Mesothelial cell of epicardium (in vitro differentiated cells): ENCODE results near the gene TGFBR3. TPM values are rescaled to one million over a fixed set of nuclear protein-coding genes. Genes with fewer than 3 reads are reported as not detected.

ENCODE experiments used
- DNase-seq, 2 experiments: peaks; one replicate each; pipeline ENCODE4 v3.0.0; 2021; ENCODE audit warnings: low spot score in 2 of 2; ENCODE audit not compliant: unreplicated experiment in 2 of 2
- H3K27ac Mint-ChIP-seq: 2 replicates; pipeline ENCODE4 v1.8.0; 2021; ENCODE audit warnings: mixed read lengths
- H3K27me3 Mint-ChIP-seq: 2 replicates; pipeline ENCODE4 v1.8.0; 2021; ENCODE audit warnings: low read depth, mixed read lengths
- H3K36me3 Mint-ChIP-seq: 2 replicates; pipeline ENCODE4 v1.8.0; 2021; ENCODE audit warnings: mixed read lengths
- H3K4me1 Mint-ChIP-seq: 2 replicates; pipeline ENCODE4 v1.8.0; 2021; ENCODE audit warnings: mixed read lengths
- H3K4me3 Mint-ChIP-seq: 2 replicates; pipeline ENCODE4 v1.8.0; 2021; ENCODE audit warnings: mild to moderate bottlenecking, moderate library complexity, mixed read lengths
- H3K9me3 Mint-ChIP-seq: 2 replicates; pipeline ENCODE4 v1.8.0; 2021; ENCODE audit warnings: mixed read lengths
- CTCF ChIP-seq: fragments of 200-600 bp; sonication (generic); IDR thresholded peaks from one replicate; pipeline ENCODE4 v1.5.0; 2021; ENCODE audit warnings: antibody characterized with exemption; ENCODE audit not compliant: unreplicated experiment
- total RNA-seq: library from RNA; stranded (reverse); gene quantifications from 3 replicates; pipeline ENCODE4 v1.2.1, GENCODE V29; 2021

The TGFBR3 gene
- total RNA-seq, 1 donor from 2014 or later = 20.7 TPM

GRCh38 chr1:91827459-91828321 is 58.3 kb downstream of the TGFBR3 start:
- no peak for TF ChIP-seq CTCF
- Mint-ChIP-seq H3K36me3 (no peaks in the 10 kb centered on the region), H3K9me3 (peaks cover 5% of the 10 kb centered on the region), H3K4me3 (no peak overlapping the region), H3K4me1 (peaks cover 28% of the 10 kb centered on the region), H3K27ac (no peak overlapping the region), H3K27me3 (peaks cover 3% of the 10 kb centered on the region)
- no peak for DNase-seq

GRCh38 chr1:91827087-91827458 is 58.9 kb downstream of the TGFBR3 start:
- no peak for DNase-seq
- no peak for TF ChIP-seq CTCF
- no peaks in the 10 kb centered on the region for H3K36me3 Mint-ChIP-seq
- H3K4me3 Mint-ChIP-seq = no peak overlapping the region
- H3K9me3 Mint-ChIP-seq = peaks cover 5% of the 10 kb centered on the region
- H3K27me3 Mint-ChIP-seq = peaks cover 3% of the 10 kb centered on the region
- peaks cover 24% of the 10 kb centered on the region for H3K4me1 Mint-ChIP-seq
- H3K27ac Mint-ChIP-seq = no peak overlapping the region

- H3K27me3 Mint-ChIP-seq = peaks cover 3% of the 10 kb centered on the region
Observed at GRCh38 chr1:91826649-91827048, 59.3 kb downstream of the TGFBR3 start.

GRCh38 chr1:91826248-91826647 is 59.7 kb downstream of the TGFBR3 start:
- no peaks in the 10 kb centered on the region for H3K36me3 Mint-ChIP-seq
- no peak for TF ChIP-seq CTCF
- H3K4me1 Mint-ChIP-seq = peaks cover 18% of the 10 kb centered on the region
- H3K9me3 Mint-ChIP-seq = peaks cover 5% of the 10 kb centered on the region
- no peak for DNase-seq
- peaks cover 3% of the 10 kb centered on the region for H3K27me3 Mint-ChIP-seq
- H3K27ac Mint-ChIP-seq = no peak overlapping the region
- H3K4me3 Mint-ChIP-seq = no peak overlapping the region

More at GRCh38 chr1:91826649-91827048, 59.3 kb downstream of the TGFBR3 start:
- DNase-seq = no peak
- no peaks in the 10 kb centered on the region for H3K36me3 Mint-ChIP-seq
- no peak for TF ChIP-seq CTCF
- peaks cover 21% of the 10 kb centered on the region for H3K4me1 Mint-ChIP-seq
- H3K9me3 Mint-ChIP-seq = peaks cover 5% of the 10 kb centered on the region
- H3K27ac Mint-ChIP-seq = no peak overlapping the region
- H3K4me3 Mint-ChIP-seq = no peak overlapping the region

GRCh38 chr1:91821126-91821868 is 64.7 kb downstream of the TGFBR3 start:
- Mint-ChIP-seq H3K4me1 (peaks cover 26% of the 10 kb centered on the region), H3K27ac (no peak overlapping the region), H3K36me3 (no peaks in the 10 kb centered on the region), H3K4me3 (no peak overlapping the region), H3K9me3 (peaks cover 5% of the 10 kb centered on the region), H3K27me3 (no peaks in the 10 kb centered on the region)
- TF ChIP-seq CTCF = no peak
- no peak for DNase-seq
